Posterior cingulate gyrus (tissue), 11 donors: ENCODE measurements around the gene ABCF3.

ENCODE experiments used
- DNase-seq, 10 donors: peaks; one replicate each; pipeline versions ENCODE4 v3.0.0 to v3.0.0-alpha.2; 2020 to 2021; ENCODE audit warnings: mixed read lengths in 3 of 10
- intact Hi-C: fragments of 100-400 bp; cut with DNase I; formaldehyde crosslinking; loops from one replicate; pipeline ENCODE4 v1.15.1; 2023

ABCF3 gene

DNA sequence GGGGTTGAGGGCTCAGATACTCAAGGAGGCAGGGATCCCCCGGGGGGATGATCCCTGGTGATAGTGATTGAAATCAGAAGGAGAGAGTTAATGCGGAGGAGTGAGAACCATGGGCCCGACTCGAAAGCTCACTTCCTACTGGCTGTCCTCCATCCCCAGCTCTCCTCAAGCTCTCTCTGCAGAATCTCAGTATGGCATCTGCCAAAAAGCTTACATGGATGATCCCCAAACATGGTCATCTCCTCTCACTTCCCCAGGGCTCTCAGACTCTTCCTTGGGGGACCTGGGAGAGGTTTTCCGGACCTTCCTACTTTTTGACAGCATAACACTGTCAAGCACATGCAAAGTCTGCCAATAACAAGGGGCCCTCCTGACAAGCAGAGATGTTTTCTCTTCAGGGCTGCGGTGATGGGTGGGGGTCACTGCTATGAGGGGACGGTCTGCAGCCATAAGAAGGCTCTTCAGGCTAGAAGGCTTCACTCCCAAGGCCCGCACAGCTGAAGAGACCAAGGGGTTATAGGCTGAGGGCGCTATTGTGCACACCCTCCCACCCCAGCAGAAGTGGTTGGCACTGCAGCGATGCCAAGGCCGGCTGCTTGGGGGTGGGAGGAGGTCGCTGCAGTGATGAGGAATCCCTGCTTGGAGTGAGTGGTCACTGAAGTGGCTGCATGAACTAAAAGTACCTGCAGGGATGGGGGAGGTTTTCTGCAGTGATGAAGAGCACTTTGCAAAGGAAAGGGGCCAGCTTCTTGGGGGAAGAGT is 42.6 kb downstream of the ABCF3 start:
- intact Hi-C loops: no loop called here
- DNase-seq: peak in 2 of 10 donors; percentile 75 to 77

DNA sequence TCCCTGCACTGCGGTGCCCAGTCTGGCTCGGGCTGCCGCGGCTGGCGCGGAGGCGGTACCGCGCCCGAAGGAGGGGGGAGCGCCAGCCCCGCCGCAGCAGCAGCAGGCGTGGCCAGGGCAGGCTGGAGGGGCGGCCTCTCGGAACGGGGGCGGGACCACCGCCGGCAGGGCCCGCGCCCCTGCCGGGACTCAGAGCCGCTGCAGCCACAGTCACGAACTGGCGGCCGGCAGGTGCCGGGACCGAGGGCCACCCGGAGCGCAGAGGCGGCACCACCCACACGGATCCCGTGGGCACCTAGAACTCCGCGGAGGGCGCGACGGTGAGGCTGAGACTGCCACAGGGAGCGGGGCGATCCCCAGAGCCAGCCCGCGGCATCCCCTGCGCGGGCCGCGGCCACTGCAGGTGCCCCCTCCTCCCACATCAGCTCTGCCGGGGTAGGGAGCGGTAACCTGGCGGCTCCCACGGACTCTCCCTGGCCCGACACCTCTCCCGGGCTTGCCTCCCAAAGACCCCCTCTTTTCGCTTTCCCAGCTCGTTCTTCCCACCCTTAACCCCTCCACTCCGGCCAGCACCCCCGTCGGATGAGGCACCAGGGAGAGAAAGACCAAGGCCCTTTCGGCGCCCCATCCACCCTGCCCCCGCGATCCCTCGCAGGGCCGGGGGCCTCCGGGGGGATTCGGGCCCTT is 43.5 kb downstream of the ABCF3 start, which contains the start of gene VWA5B2:
Gene VWA5B2, plus strand, starts transcription at position 192 of the 687 bp plus-strand sequence. CDS start 944 bp downstream, outside the sequence.
- intact Hi-C loops: no loop called here
- peak; percentile 24 to 97 (median 73) for DNase-seq

DNA sequence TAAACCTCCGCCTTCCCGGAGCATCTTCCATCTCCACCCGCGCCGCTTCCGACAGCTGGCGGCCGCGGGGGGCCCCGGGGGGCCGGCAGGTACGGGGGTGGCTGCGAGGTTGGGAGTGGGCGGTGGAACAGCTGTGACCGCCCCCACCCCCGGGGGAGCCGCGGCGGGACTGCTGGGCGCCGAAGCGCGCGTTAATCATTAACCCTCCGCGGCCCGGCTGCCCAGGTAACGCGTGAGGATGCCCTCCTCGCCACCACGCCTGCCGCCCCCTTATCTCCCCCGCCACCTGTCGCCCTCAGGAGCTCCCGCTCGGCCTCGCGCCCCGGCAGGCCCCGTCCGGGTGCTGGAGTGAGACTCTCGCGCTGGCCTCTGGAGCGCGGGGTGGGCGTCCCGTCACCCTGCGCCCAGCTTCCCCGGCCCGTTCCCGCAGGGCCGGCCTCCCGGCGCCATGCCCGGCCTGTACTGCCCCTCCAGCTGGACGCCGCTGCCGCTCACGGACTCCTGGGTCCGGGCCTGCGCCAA is 44.1 kb downstream of the ABCF3 start:
- peak in 1 of 10 donors; percentile 85 for DNase-seq
- intact Hi-C loops: no loop called here

DNA sequence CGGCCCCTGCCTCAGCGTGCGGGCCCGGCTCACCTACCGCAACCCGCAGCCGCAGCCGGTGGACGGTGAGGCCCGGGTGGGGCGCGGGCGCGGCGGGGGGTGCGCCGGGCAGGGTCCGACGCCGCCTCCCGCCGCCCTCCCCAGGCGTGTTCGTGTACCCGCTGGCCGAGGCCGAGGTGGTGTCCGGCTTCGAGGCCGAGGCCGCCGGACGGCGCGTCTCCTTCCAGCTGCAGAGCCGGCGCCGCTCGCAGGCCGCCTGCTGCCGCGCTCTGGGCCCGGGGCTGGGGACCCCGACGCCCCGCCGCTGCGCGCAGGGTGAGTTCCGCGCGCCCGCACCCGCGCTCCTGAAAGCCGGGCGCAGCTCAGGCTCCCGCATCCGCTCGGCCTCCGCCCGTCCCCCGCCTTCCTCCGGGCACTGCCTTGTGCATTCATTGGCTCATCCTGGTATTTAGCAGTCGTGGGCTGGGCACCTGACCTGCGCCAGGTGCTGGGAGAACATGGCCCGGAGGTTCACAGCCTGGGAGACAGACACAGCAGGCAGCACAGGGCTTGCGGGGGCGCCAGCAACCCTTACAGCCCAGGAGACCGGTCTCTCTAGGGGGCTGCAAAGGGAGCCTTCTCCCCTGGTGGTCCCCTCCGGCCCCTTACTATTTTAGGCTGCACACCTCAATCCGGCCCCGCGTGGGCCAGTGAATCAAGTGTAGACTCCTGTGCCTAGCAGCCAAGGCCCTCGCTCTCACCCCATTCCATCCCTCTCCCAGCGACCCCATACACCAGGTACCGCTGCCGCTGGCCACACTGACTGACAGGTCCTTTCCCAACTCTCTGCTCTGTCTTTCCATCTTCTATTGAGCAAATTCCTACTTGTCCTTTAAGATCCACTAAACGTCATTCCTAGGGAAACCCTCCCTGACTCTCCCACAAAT is 44.9 kb downstream of the ABCF3 start:
- DNase-seq: peak in 4 of 10 donors; percentile 28 to 92 (median 65)
- intact Hi-C loops: no loop called here

DNA sequence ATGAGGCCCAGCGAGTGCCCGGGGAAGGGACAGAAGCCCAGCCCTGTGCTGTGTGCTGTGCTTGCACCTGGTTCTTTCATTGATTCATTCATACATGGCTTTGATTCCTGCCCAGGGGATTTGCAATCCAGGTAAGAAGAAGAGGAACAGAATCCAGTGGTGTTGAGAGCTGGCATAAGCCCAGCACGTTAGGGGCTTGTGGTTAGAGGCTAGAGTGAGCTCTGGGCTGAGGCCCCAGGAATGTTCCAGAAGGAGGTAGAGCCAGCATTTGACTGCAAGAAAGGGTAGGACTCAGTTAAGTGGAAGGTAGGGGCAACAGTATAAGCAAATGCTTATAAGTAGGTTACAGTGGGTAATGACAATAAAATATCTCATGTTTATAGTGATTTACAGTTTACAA is 45.7 kb downstream of the ABCF3 start:
- intact Hi-C loops: no loop called here
- DNase-seq: no peak

DNA sequence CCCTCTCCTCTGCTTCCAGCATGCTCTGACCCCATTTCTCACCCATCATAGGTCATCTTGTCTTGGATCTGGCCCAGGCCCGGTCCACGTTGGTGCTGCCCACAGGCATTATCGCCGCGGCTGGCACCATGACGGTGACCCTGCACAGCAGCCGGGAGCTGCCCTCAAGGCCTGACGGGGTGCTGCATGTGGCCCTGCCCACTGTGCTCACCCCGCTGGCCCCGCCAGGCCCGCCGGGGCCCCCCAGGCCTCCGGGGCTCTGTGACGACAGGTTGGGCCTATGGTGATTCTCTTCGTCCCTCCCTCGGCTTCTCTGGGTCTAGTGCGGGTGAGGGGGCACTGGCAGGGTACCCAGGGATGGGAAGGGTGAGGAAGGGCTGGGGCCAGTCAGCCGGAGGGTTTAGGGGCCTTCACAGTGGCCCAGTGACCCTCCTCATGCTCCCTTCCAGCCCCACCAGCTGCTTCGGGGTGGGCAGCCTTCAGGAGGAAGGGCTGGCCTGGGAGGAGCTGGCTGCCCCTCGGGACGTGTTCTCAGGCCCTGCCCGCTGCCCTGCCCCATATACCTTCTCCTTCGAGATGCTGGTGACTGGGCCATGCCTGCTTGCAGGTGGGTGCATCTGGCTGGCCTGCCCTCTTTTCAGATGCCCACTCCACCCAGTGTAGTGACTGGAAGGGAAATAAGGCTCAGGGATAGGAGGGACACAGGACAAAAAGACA is 47.3 kb downstream of the ABCF3 start:
- intact Hi-C loops: no loop called here
- DNase-seq: no peak

DNA sequence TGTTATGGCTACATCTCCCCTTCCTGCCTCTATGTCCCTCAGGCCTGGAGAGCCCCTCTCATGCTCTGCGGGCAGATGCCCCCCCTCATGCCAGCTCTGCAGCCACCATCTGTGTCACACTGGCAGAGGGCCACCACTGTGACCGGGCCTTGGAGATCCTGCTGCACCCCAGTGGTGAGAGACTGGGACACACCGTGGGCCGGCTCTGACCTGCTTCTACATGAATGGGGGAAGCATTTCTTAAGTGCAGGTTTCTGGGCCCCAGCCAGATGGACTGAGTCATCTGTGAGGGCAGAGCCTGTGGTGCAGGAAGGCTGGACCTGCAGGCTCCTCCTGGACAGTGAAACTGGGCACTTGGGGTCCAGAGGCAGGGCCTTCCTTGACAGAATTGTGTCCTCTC is 48.2 kb downstream of the ABCF3 start:
- intact Hi-C loops: no loop called here
- DNase-seq: peak; percentile 50 to 95 (median 66)

DNA sequence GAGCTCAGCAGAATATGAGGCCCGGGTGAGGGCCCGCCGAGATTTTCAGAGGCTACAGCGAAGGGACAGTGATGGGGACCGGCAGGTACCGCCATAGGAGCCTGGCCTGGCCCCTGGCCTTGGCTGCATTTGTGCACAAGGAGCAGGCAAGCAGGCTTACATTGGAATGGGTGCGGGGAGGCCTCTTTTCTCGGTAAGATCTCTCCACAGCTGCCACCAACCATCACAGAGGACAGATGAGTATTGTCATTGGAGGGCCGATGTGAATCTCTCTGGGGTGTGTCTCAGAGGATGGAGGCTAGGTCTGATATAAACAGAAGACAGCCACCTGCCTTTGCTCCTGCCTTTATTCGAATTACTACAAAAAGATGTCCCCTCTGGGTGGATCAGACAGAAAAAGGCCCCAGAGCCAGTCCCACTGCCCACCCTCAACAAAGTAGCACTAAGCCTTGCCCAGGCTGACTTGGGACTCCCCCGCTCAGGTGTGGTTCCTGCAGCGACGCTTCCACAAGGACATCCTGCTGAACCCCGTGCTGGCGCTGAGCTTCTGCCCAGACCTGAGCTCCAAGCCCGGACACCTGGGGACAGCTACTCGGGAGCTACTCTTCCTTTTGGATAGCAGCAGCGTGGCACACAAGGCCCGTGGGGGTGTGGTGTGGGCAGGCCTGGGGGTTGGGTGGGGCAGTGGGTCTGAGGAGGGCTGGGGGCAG is 48.8 kb downstream of the ABCF3 start:
- intact Hi-C loops: no loop called here
- DNase-seq: peak in 1 of 10 donors; percentile 56

DNA sequence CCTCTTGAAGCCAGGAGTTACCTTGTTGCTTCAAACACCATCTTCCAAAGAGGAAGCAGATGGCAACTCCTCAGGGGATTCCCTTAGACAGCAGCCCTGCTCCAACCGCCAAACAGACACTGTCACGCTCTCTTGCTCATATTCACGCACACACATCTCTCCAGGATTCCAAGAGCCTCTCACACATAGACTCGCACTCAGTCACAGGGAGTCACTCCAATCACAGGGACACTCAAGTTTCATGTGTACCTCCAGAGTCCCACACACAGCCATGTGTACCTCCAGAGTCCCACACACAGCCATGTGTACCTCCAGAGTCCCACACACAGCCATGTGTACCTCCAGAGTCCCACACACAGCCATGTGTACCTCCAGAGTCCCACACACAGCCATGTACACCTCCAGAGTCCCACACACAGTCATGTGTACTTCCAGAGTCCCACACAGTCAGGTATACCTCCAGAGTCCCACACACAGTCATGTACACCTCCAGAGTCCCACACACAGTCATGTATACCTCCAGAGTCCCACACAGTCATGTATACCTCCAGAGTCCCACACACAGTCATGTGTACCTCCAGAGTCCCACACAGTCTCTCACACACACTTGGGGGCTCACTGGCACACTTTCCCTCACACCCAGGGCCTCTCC is 49.5 kb downstream of the ABCF3 start:
- no peak for DNase-seq
- intact Hi-C loops: no loop called here

DNA sequence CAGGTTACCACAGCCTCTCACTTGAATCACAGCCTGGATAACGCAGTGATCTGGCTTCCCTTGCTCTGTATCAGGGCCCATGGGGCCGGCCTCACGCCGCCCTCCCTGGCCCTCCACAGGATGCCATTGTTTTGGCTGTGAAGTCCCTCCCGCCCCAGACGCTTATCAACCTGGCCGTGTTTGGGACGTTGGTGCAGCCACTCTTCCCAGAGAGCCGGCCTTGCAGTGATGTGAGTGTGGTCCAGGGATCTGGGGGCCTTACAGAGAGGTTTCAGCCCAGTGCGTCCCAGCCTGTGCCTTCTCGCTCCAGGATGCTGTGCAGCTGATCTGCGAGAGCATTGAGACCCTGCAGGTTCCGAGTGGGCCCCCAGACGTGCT is 50.0 kb downstream of the ABCF3 start:
- DNase-seq: no peak
- intact Hi-C loops: no loop called here

DNA sequence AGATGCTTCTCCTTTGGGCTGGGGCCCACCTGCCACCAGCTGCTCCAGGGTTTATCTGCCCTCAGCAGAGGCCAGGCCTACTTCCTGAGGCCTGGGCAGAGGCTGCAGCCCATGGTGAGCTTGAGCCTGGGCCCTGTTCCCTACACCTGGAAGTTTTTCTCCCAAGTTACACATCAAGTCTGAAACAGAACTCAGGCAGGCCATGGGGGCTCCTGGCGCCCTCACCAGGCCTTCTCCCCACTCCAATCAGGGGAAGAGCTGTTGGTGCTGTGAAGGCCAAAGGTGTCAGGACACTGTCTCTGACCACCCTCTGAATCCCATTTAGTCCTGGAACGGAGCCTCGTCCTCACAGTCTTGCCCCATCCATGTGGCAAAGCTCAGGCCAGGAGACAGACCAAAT is 50.6 kb downstream of the ABCF3 start:
- DNase-seq: no peak
- intact Hi-C loops: no loop called here

DNA sequence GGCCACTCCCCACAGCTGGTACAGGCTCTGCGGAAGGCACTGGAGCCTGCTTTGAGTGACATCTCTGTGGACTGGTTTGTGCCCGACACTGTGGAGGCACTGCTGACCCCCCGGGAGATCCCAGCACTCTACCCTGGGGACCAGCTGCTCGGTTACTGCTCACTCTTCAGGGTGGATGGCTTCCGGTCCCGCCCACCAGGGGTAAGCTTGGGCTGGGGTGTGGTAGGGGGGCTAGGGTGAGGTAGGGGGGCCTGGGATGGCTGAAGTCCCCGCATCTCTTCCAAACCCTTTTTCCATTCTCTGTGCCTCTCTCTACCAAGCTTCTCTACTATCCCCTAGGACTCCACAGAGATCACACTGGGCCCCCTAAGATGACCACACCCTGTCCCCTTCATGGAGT is 51.2 kb downstream of the ABCF3 start:
- intact Hi-C loops: no loop called here
- DNase-seq: no peak

DNA sequence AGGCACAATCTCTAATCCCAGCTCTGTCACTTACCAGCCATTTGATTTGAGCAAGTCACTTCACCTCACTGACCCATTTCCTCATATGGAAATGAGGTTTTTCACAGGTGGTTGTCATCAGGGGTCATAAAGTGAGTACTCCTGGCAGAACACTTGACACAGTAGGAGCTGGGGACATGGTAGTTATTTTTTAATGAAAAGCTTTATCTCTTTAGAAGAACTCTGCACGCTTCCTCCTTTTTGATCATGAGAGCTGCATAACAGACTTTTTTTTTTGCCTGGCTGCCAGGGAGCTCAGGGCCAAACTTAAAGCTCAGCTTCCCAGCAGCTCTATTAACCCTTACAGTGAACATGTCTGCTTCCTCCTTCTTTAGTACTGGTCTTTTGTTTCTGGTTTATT is 51.8 kb downstream of the ABCF3 start:
- DNase-seq: no peak
- intact Hi-C loops: no loop called here

DNA sequence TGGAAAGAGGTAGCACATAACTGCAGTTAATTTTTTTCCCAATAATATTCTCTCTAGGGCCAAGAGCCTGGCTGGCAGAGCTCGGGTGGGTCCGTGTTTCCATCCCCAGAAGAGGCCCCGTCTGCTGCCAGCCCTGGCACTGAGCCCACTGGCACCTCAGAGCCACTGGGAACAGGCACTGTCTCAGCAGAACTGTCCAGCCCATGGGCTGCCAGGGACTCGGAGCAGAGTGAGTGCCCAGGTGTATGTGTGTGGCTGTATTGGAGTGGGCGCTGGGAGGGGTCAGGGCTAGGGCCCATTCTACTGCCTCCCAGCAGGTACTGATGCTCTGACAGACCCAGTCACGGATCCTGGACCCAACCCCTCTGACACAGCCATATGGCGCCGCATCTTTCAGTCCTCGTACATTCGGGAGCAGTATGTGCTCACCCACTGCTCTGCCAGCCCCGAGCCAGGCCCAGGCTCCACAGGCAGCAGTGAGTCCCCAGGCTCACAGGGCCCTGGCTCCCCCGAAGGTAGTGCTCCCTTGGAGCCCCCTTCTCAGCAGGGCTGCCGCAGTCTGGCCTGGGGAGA is 52.3 kb downstream of the ABCF3 start:
- intact Hi-C loops: no loop called here
- DNase-seq: peak in 1 of 10 donors; percentile 58

DNA sequence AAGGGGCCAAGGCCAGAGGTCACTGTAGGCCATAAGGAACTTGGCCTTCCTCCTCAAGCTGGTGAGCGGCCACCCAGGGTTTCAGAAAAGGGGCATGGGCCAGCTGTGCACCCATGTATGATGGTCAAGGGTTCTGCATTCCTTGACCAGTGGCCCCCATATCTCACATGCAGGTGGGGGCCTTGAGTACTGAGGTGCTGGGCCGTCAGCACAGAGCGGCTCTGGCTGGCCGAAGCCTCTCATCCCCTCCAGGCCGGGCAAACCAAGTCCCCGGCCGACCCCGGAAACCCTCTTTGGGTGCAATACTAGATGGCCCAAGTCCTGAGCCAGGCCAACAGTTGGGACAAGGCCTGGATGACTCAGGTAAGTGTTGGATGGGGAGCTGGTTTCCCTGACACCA is 53.2 kb downstream of the ABCF3 start:
- DNase-seq: peak in 1 of 10 donors; percentile 51
- intact Hi-C loops: no loop called here

DNA sequence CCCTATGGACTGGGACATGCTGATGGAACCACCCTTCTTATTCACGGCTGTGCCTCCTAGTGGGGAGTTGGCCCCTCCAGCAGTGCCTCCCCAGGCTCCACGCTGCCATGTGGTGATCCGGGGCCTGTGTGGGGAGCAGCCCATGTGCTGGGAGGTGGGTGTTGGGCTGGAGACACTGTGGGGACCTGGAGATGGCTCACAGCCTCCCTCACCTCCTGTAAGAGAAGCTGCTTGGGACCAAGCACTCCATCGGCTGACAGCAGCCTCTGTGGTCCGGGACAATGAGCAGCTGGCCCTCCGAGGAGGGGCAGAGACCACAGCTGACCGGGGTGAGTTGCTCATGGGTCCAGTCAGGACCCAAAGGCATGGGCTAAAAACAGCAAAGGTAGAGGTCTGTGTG is 53.7 kb downstream of the ABCF3 start:
- DNase-seq: peak in 2 of 10 donors; percentile 53 to 59
- intact Hi-C loops: loop anchor here (10.0 kb wide), 1 partner anchor 105 kb away; the partner anchor contains the start of gene EIF2B5

DNA sequence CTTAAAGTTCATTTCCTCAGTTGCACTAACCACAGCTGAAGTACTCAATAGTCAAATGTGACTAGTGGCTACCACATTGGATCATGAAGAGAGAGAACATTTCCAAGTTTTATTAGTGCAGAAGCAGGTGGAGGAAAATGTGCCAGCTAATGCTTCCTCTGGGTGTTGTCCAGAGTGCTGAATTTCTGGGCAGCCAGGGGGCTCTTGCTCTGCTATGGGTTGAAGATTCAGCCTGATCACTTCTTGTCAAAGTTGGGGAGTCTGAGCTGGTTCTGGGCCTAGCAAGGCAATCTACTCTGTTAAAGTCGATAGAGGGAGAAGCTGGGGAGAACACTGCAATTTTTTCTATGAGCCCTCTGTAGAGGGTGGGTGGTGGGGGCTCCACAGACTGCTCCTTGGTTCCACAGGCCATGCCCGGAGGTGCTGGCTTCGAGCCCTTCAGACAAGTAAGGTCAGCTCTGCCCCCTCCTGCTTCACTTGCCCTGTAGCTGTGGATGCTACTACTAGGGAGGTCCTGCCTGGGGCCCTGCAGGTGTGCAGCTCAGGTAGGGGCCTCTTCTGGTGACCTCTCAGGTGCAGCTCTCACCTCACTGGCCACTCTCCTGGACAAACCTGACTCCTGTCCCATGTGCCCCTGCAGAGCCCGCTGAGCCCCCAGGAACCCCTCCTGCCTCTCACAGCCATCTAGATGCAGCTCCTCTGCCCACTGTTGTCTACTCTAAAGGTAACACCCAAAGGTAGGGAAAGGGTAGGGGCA is 54.6 kb downstream of the ABCF3 start:
- DNase-seq: peak in 2 of 10 donors; percentile 42 to 61
- intact Hi-C loops: loop anchor here (10.0 kb wide), 1 partner anchor 106 kb away; the partner anchor contains the start of gene EIF2B5

DNA sequence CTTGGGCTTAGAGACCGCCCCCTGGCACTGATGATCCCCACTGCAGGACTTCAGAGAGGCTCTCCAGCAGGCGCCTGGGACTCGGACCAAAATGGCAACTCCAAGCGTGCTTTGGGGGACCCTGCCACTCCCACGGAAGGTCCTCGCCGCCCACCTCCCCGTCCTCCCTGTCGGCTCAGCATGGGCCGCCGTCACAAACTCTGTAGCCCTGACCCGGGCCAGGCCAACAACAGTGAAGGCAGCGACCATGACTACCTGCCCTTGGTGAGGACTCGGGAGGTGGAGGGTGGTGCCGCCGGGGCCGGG is 55.1 kb downstream of the ABCF3 start:
- intact Hi-C loops: loop anchor here (10.0 kb wide), 1 partner anchor 106 kb away; the partner anchor contains the start of gene EIF2B5
- DNase-seq: peak in 2 of 10 donors; percentile 71 to 78
